ENCODE measurements around the gene TSPYL1.

TSPYL1 gene

GRCh38 chr6:116304538-116305097 lies 24.9 kb upstream of the TSPYL1 start:
- TF ChIP-seq CTCF (IDR thresholded peaks at IDR 0.05; ENCODE audit: insufficient read depth, low read length, poor library complexity, severe bottlenecking) = no peak
- DNase-seq (ENCODE audit: extremely low read depth, insufficient read length) = no peak
- no peak overlapping the region for H3K4me3 ChIP-seq (replicated peaks; ENCODE audit: low read depth, low read length)
- H3K27me3 ChIP-seq (replicated peaks; ENCODE audit: control insufficient read depth, insufficient read depth, low read length) = no peaks in the 10 kb centered on the region
- no peaks in the 10 kb centered on the region for H3K36me3 ChIP-seq (ENCODE audit: control insufficient read depth, insufficient read depth, low read length)

GRCh38 chr6:116301104-116301503 lies 21.4 kb upstream of the TSPYL1 start:
- Histone ChIP-seq H3K27me3 (replicated peaks; ENCODE audit: control insufficient read depth, insufficient read depth, low read length) (no peaks in the 10 kb centered on the region), H3K4me3 (replicated peaks; ENCODE audit: low read depth, low read length) (no peak overlapping the region), H3K36me3 (ENCODE audit: control insufficient read depth, insufficient read depth, low read length) (no peaks in the 10 kb centered on the region)
- DNase-seq (ENCODE audit: extremely low read depth, insufficient read length) = no peak
- TF ChIP-seq CTCF (IDR thresholded peaks at IDR 0.05; ENCODE audit: insufficient read depth, low read length, poor library complexity, severe bottlenecking) = no peak

GRCh38 chr6:116300566-116300965 lies 20.8 kb upstream of the TSPYL1 start:
- no peak overlapping the region for H3K4me3 ChIP-seq (replicated peaks; ENCODE audit: low read depth, low read length)
- TF ChIP-seq CTCF (IDR thresholded peaks at IDR 0.05; ENCODE audit: insufficient read depth, low read length, poor library complexity, severe bottlenecking) = no peak
- no peaks in the 10 kb centered on the region for H3K36me3 ChIP-seq (ENCODE audit: control insufficient read depth, insufficient read depth, low read length)
- H3K27me3 ChIP-seq (replicated peaks; ENCODE audit: control insufficient read depth, insufficient read depth, low read length) = no peaks in the 10 kb centered on the region
- no peak for DNase-seq (ENCODE audit: extremely low read depth, insufficient read length)

- DNase-seq (ENCODE audit: extremely low read depth, insufficient read length) = no peak
- Histone ChIP-seq H3K36me3 (ENCODE audit: control insufficient read depth, insufficient read depth, low read length) (no peaks in the 10 kb centered on the region), H3K4me3 (replicated peaks; ENCODE audit: low read depth, low read length) (no peak overlapping the region), H3K27me3 (replicated peaks; ENCODE audit: control insufficient read depth, insufficient read depth, low read length) (no peaks in the 10 kb centered on the region)
- no peak for TF ChIP-seq CTCF (IDR thresholded peaks at IDR 0.05; ENCODE audit: insufficient read depth, low read length, poor library complexity, severe bottlenecking)
These were observed 19.2 kb upstream of the TSPYL1 start for GRCh38 chr6:116298973-116299372.

- no peak overlapping the region for H3K4me3 ChIP-seq (replicated peaks; ENCODE audit: low read depth, low read length)
- no peak for TF ChIP-seq CTCF (IDR thresholded peaks at IDR 0.05; ENCODE audit: insufficient read depth, low read length, poor library complexity, severe bottlenecking)
- H3K27me3 ChIP-seq (replicated peaks; ENCODE audit: control insufficient read depth, insufficient read depth, low read length) = no peaks in the 10 kb centered on the region
- no peak for DNase-seq (ENCODE audit: extremely low read depth, insufficient read length)
- no peaks in the 10 kb centered on the region for H3K36me3 ChIP-seq (ENCODE audit: control insufficient read depth, insufficient read depth, low read length)
These were observed 18.5 kb upstream of the TSPYL1 start for GRCh38 chr6:116298273-116298672.

GRCh38 chr6:116292553-116292952 lies 12.8 kb upstream of the TSPYL1 start:
- TF ChIP-seq CTCF (IDR thresholded peaks at IDR 0.05; ENCODE audit: insufficient read depth, low read length, poor library complexity, severe bottlenecking) = no peak
- H3K27me3 ChIP-seq (replicated peaks; ENCODE audit: control insufficient read depth, insufficient read depth, low read length) = no peaks in the 10 kb centered on the region
- H3K36me3 ChIP-seq (ENCODE audit: control insufficient read depth, insufficient read depth, low read length) = no peaks in the 10 kb centered on the region
- H3K4me3 ChIP-seq (replicated peaks; ENCODE audit: low read depth, low read length) = no peak overlapping the region
- DNase-seq (ENCODE audit: extremely low read depth, insufficient read length) = no peak
